AG04450 (cell line): Measurements from ENCODE around the gene NME4. TPM values are rescaled to one million over a fixed set of nuclear protein-coding genes. Genes with fewer than 3 reads are reported as not detected.
"Not testable (repeated sequence)": the region's sequence is repeated elsewhere in the genome, so short reads cannot be mapped to it uniquely, and the experiment has no call there.

Experiments used
- CTCF ChIA-PET: fragments of 300-600, 350-600 bp; formaldehyde crosslinking; extraction: SDS; loops from one replicate; lab custom pipeline; 2022; ENCODE audit warnings: antibody characterized with exemption, inconsistent platforms; lab: Charles Lee
- POLR2A ChIA-PET: fragments of 350-600 bp; formaldehyde crosslinking; extraction: SDS; loops from one replicate; lab custom pipeline; 2021; ENCODE audit warnings: antibody characterized with exemption, inconsistent platforms; lab: Yijun Ruan, JAX
- DNase-seq: peaks from one replicate; pipeline ENCODE4 v3.0.0-alpha.2; 2011; ENCODE audit warnings: low read depth, low spot score
- H3K27ac ChIP-seq: one replicate; pipeline ENCODE4 v1.5.1; 2012; ENCODE audit warnings: low read depth, low read length, control low read depth
- H3K27me3 ChIP-seq: one replicate; pipeline ENCODE4 v1.6.0; 2012; ENCODE audit warnings: low read length; ENCODE audit not compliant: control insufficient read depth, insufficient read depth
- H3K4me3 ChIP-seq: 2 replicates; pipeline ENCODE4 v1.5.1; 2011; ENCODE audit warnings: mild to moderate bottlenecking, low read depth, low read length, control low read depth
- H3K9me3 ChIP-seq: 2 replicates; pipeline ENCODE4 v1.5.1; 2012; ENCODE audit warnings: low read length; ENCODE audit not compliant: control insufficient read depth, insufficient read depth
- polyA plus RNA-seq: library from polyadenylated mRNA; depleted of rRNA; stranded (reverse); fragments of >200 nt; gene quantifications from 2 replicates; pipeline ENCODE4 v1.2.3, GENCODE V29; 2011
- TF ChIP-seq, protein P1 (sequence below): IDR thresholded peaks from 2 replicates; pipeline ENCODE4 v1.5.1; 2011; ENCODE audit warnings: low read depth, low read length, control low read depth, inconsistent platforms

The NME4 gene
- polyA plus RNA-seq, 1 experiment = 156 TPM

DNA sequence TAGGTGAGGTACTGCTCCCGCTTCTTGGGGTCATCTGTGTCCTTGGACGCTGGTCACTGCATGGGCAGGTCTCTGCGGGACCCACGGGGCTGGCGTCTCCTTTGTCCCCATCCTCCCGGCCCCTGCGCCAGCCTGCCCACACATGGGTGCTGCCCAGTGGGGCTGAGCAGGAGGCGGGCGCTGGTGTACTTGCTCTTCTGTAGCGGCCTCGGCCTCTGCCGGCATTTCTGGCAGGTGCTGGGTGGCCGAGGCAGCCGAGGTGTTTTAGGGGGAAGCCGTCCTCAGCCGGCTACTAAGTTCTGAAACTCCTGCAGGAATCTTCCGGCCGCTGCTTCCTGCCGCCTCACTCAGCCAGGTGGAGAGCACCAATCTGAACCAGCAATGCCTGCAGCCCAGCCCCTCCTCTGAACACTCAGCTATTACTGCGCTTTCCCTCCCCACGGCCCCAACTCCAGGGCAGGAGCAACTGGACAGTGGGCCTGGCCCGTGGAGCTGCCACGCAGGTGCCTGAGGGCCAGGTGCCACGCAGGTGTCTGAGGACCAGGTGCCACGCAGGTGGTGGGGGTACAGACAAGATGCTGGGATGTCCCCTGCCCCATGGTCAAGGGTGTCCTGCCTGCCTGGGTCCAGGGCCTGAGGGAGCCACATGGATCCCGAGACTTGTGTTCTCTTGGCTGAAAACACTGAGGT, 14.7 kb downstream of the NME4 start:
- POLR2A ChIA-PET = interaction anchor here (0.7 to 1.0 kb wide), 2 partner anchors 11 to 219 kb away, joined by 4 to 8 read pairs; partner anchors contain the start of genes DECR2 and WFIKKN1
- no peak for DNase-seq
- CTCF ChIA-PET = no interaction called here

DNA sequence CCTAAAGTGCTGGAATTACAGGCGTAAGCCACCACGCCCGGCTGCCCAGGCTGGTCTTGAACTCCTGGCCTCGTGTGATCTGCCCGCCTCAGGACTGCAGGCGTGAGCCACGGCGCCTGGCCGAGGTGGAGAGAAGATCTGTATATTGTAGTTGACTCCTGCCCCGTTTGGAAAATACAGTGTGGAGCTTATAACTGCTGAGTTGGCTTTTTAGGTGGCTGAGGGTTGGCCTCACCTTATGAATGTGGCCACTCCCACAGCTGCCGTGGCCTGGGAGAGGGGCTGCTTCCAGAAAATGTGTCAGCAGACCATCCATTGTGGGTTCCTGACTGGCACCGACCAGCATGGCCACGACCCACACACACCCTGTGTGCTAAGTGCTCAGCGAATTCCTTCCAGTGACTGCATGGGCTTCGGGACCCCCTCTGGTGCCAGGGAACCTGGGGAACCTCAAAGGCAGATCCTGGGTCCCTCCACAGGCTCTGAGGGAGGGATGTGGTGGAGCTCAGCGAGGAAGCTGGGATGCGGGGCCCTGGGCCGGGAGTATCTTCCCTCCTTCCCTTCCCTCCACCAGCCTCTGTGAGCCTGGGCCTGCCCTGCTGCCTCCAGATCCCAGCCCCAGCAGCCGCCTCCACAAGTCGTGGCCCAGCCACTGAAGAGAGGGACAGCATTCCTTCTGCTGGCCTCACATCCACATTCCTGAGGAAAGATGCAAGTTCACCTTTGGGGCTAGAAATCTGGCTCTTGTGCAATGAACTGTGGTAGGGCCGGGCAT, 17.6 kb downstream of the NME4 start:
- ChIA-PET CTCF (interaction anchor here (0.6 kb wide), 1 partner anchor 226 kb away, joined by 5 read pairs; no protein-coding TSS in a partner anchor), POLR2A (interaction anchor here (0.7 kb wide), 1 partner anchor 13 kb away, joined by 7 read pairs; the partner anchor contains the start of gene DECR2)
- Histone ChIP-seq H3K27ac (no peak overlapping the region), H3K4me3 (no peak overlapping the region), H3K27me3 (no peaks in the 10 kb centered on the region), H3K9me3 (no peaks in the 10 kb centered on the region; the same call in 1 of the 2 replicates)
- TF ChIP-seq, protein P1, sequence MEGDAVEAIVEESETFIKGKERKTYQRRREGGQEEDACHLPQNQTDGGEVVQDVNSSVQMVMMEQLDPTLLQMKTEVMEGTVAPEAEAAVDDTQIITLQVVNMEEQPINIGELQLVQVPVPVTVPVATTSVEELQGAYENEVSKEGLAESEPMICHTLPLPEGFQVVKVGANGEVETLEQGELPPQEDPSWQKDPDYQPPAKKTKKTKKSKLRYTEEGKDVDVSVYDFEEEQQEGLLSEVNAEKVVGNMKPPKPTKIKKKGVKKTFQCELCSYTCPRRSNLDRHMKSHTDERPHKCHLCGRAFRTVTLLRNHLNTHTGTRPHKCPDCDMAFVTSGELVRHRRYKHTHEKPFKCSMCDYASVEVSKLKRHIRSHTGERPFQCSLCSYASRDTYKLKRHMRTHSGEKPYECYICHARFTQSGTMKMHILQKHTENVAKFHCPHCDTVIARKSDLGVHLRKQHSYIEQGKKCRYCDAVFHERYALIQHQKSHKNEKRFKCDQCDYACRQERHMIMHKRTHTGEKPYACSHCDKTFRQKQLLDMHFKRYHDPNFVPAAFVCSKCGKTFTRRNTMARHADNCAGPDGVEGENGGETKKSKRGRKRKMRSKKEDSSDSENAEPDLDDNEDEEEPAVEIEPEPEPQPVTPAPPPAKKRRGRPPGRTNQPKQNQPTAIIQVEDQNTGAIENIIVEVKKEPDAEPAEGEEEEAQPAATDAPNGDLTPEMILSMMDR = no peak
- no peak for DNase-seq

More for the DNA sequence above, 14.7 kb downstream of the NME4 start:
- no peak overlapping the region for H3K4me3 ChIP-seq
- TF ChIP-seq, protein P1 = no peak
- no peak overlapping the region for H3K27ac ChIP-seq
- no peaks in the 10 kb centered on the region for H3K27me3 ChIP-seq
- no peaks in the 10 kb centered on the region; the same call in 1 of the 2 replicates for H3K9me3 ChIP-seq

DNA sequence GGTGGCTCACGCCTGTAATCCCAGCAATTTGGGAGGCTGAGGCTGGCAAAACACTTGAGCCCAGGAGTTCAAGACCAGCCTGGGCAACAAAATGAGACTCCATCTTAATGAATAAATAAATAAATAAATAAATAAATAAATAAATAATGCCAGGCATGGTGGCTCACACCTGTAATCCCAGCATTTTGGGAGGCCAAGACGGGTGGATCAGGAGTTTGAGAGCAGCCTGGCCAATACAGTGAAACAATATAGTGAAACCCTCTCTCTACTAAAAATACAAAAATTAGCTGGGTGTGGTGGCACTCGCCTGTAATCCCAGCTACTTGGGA, 18.1 kb downstream of the NME4 start:
- H3K9me3 ChIP-seq = not testable (repeated sequence)
- CTCF ChIA-PET = interaction anchor here (0.6 kb wide), 1 partner anchor 226 kb away, joined by 5 read pairs; no protein-coding TSS in a partner anchor

DNA sequence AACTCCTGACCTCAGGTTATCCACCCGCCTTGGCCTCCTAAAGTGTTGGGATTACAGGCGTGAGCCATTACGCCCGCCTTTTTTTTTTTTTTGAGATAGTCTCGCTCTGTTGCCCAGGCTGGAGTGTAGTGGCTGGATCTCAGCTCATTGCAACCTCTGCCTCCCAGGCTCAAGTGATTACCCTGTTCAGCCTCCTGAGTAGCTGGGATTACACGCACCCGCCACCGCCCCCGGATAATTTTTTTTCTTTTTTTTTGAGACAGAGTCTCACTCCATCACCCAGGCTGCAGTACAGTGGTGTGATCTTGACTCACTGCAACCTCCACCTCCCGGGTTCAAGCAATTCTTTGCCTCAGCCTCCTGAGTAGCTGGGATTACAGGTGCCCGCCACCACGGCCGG, 25.2 kb downstream of the NME4 start:
- DNase-seq, H3K4me3 ChIP-seq, H3K27me3 ChIP-seq, H3K9me3 ChIP-seq, CTCF ChIA-PET, H3K27ac ChIP-seq: not testable (repeated sequence)
- POLR2A ChIA-PET = interaction anchor here (0.7 kb wide), 2 partner anchors 135 to 159 kb away, joined by 3 to 4 read pairs; no protein-coding TSS in a partner anchor

More for the DNA sequence above, 18.1 kb downstream of the NME4 start:
- H3K27ac ChIP-seq, POLR2A ChIA-PET, H3K4me3 ChIP-seq, DNase-seq, H3K27me3 ChIP-seq: not testable (repeated sequence)

DNA sequence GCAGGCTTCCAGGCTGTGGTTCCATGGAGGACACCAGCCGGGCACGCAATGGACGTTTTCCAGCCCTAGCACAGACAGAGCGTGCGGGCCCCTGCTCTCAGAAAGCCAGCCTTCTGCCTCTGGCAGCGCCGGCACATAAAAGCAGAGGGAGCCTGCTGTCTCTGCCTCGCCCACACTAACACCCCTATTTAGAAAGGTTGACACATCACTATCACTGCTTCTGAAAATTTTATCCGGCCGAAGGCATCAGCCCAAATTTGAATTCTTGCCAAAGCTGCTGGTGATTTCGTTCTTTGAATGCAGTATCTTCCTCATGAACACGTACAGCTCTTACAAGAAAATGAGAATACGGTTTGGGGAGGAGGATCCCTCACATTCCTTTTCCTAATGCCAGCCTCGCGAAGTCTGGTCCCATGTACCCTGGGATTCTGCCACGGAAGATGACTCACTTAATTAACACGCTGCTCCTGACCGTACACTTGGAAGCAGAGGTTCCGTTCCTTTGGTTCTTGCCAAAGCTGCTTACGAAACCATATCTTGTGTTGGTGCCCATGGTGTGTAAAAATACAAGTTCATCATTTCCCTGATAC, 27.1 kb downstream of the NME4 start:
- H3K9me3 ChIP-seq = no peaks in the 10 kb centered on the region; the same call in 1 of the 2 replicates
- no peaks in the 10 kb centered on the region for H3K27me3 ChIP-seq
- H3K4me3 ChIP-seq = peak overlapping the region; percentile 31
- peak; percentile 74 for DNase-seq
- peak overlapping the region; percentile 75 for H3K27ac ChIP-seq
- TF ChIP-seq, protein P1 = no peak
- ChIA-PET CTCF (interaction anchor here (0.6 to 0.7 kb wide), 2 partner anchors 23 to 872 kb away, joined by 3 read pairs; partner anchors contain the start of gene DECR2), POLR2A (interaction anchor here (1.0 to 1.5 kb wide), 3 partner anchors 11 to 33 kb away, joined by 3 to 5 read pairs (median 3); partner anchors contain the start of gene DECR2)
